ENCODE measurements around the gene TBL1XR1.
"Not testable (repeated sequence)": the region's sequence is repeated elsewhere in the genome, so short reads cannot be mapped to it uniquely, and the experiment has no call there.

TBL1XR1 gene

DNA sequence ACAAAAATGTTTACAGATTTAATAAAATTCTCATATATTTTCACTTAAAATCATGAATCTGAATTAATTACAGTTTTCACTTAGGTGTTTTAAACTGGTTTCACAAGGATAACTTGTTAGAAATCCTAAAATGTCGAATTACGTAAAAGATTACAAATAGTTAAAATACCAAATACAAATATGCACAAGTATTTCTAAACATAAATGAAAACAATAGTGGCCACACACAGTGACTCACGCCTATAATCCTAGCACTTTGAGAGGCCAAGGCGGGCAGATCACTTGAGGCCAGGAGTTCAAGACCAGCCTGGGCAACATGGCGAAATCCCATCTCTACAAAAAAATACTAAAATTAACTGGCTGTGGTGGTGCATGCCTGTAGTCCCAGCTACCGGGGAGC is 10.9 kb upstream of the TBL1XR1 start:
- DNase-seq (ENCODE audit: low read depth in 2 of 2): no peak

DNA sequence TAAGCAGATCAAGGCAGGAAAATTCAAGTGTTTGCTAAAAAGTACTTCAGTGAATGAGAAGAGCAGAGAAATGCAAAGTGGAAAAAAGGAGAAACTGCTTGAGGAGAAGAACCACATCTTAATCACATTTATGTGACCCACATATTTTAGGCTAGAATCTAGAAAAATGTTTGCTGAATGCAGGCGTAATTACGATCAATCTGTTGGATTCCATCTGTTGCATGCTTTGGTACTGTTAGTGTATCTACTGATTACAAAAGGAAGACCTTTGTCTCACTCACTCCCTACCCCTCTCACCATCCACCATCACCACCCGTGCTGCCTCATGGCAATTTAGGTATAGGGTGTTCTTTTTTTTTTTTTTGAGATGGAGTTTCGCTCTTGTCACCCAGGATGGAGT is 9.7 kb upstream of the TBL1XR1 start:
- DNase-seq (ENCODE audit: low read depth in 2 of 2): no peak

DNA sequence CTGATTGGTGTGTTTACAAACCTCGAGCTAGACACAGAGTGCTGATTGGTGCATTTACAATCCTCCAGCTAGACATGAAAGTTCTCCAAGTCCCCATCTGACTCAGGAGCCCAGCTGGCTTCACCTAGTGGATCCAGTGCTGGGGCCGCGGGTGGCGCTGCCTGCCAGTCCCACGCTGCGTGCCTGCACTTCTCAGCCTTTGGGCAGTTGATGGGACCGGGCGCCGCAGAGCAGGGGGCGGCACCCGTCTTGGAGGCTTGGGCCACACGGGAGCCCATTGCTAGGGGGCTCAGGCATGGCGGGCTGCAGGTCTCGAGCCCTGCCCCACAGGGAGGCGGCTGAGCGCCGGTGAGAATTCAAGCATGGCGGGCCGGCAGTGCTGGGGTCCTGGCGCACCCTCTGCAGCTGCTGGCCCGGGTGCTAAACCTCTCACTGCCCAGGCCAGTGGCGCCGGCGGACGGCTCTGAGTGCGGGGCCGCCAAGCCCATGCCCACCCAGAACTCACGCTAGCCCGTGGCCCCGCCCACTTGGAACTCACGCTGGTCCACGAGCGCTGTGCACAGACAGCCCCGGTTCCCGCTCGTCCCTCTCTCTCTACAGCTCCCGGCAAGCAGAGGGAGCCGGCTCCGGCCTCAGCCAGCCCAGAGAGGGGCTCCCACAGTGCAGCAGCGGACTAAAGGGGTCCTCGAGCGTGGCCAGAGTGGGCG is 6.6 kb upstream of the TBL1XR1 start:
- DNase-seq (ENCODE audit: low read depth in 2 of 2): no peak

GRCh38 chr3:177203016-177203415 is 5.7 kb upstream of the TBL1XR1 start:
- DNase-seq (ENCODE audit: low read depth in 2 of 2): not testable (repeated sequence)

DNA sequence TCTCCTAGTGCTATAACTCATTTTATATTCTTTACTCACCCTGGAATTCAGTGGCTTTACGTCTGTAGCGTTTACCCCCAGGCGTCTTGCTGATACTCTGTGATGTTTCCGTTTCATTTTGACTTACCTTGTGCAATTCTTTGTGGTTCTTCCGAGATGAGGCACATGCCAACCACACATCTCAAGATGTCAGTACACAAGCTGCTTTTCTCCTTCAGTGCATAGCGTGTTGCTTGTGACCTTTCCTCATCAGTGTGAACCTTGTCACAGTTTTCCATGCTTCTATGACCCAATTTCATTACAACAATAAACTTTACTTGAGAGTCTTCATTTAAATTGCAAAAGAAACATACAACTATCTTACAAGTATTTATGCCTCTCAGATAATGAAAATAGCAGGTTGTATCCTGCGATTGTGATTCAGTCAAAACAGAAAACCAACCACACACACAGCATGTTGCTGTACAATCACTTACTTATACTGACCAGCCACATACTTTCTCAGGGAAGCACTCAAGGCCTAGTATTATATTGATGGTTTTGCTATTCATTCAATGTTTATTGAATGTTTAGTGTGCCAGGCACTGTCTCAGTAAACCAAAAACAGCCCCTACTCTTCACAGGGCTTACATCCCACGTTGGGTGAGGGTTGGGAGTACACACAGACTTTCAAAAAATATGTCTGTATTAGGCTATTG is 4.6 kb upstream of the TBL1XR1 start:
- peak; percentile 16 for DNase-seq (ENCODE audit: low read depth in 2 of 2)

DNA sequence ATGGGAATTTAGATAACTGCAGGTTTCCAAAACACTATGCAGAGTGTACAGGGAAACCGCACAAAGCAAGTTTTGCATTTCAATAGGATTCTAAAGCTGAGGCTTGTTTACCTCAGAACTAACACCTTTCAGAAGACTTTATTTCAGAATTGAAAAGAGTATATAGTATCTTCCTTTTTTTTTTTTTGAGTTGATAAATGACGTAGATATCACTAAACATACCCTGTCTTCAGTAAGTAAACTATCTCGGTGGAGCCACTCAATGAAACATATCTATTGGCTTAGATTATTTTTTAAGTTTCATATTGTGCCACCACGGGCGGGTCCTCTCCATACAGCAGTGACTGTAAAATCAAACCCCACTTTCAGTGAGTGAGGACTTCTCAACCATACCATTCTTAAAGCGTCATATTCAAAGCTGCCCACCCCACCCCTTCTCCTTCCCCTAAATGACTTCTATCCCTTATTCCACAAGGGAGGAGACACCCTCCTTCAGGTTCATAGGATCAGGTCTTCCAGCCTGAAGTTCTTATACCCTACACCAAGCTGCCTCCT is 2.0 kb upstream of the TBL1XR1 start:
- DNase-seq (ENCODE audit: low read depth in 2 of 2): no peak

DNA sequence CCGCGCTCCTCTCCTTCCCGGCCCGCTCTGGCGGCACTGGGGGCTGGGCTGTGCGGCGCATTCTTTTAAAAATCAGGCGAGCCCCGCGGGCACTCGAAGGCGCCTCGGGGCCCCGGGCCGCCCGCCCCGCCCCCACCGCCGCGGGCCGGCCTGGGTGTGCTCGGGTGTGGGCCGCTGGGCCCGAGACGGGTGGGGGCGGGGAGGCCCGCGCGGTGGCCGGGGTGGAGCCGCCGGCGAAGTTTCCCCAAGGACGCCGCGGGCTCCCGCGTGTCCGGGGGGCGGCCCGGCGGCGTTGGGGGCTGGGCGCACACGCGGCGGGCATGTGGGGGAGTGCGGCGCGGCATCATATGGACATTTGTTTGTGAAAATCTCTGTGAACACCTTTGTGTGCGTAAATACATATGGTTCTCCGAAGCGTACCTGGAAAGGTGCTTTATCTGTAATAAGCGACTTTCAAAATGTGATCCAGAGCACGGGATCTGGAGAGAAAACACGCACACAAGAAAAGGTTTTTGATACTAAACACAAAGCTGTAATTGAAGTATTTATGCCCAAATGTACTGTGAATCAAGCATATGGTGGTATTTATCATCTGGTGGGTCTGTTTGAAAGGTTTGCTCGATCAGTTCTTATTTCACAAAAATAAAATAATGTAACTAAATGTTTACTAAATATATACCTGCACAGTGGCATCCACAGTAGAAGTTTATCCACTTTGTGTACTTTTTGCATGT is 612 bp upstream of the TBL1XR1 start:
- DNase-seq (ENCODE audit: low read depth in 2 of 2): peak; percentile 33 to 57

- DNase-seq (ENCODE audit: low read depth in 2 of 2): peak; percentile 14 to 30
Observed at GRCh38 chr3:177196456-177197040, 734 bp downstream of the TBL1XR1 start.

DNA sequence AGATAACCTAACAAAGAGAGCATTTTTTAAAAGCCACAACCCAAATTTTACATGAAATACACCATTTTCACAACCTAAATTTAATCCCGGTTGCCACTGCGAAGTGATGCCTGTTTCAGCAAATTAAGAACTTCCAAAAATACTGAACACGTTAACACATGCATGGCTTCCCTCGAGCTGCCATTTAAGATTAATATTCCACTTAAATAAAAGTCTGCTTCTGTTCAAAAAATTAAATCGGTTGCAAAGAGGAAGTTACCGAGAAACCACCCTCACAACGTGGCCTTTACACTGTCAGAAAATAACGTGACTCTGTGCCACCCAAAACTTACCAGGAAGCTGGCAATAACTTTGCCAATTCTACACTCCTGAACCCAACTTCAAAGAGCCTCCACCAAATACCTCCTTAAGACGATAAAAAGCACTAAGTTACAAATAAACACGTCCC is 1.2 kb downstream of the TBL1XR1 start:
- no peak for DNase-seq (ENCODE audit: low read depth in 2 of 2)

DNA sequence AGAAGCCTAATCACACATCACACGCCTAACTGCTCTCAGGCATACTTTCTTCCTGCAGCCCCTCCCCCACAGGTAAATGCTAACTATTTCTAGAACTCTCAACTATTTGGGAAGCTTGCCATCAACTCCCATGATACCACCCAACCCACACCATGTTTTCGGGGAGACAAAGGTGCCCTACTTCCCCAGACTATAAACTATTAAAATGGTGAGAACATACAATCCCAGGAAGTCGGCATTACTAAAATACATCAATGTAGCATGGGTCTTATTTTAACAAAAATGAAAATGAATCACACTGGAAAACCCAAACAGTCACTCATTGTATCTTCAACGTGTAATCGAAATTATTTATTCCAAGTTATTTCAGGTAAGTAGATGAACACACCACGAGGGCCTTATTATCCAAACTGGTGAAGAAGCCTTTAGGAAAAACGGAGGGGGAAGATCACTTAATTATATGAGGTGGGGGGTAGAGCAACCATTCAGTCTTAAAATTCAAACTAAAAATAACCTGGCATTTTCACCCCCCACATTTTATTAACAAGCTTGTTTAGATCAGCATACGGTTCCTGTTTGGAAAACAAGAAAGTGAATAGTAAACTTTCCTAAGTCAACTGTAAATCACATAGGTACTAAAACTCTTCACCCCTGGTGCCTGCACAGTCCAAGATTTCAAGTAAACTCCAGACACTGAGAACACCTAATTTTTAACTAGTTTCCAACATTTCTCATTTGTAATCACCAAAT is 1.9 kb downstream of the TBL1XR1 start:
- DNase-seq (ENCODE audit: low read depth in 2 of 2): no peak

- DNase-seq (ENCODE audit: low read depth in 2 of 2): no peak
Observed at GRCh38 chr3:177194299-177194698, 3.0 kb downstream of the TBL1XR1 start.

DNA sequence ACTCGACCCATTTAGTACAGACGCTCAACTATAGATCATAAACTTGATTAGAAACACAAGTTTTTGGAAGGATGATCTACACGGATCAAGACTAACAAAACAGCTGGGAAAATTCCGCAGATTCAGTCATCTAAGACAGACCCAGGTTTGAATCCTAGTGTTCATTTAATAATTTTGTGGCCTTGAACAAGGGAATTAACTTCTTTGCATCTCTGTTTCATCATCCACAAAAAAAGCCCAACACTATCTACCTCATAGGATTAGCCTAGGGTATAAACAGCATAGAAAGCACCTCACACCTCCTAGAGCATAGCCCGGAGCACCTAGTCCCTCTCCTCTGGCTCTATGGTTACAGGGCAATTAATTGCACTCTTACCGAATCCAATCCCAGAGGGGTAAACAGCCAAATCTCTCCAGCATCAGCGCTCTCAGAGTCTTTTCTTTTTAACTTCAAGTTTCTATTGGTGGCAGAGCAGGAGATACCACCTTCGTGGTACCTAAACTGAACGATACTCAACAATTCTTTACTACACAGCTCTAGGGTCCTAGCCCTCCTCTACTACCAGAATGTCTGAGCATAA is 3.5 kb downstream of the TBL1XR1 start:
- no peak for DNase-seq (ENCODE audit: low read depth in 2 of 2)

- DNase-seq (ENCODE audit: low read depth in 2 of 2): not testable (repeated sequence)
Observed at GRCh38 chr3:177193275-177193674, 4.0 kb downstream of the TBL1XR1 start.

DNA sequence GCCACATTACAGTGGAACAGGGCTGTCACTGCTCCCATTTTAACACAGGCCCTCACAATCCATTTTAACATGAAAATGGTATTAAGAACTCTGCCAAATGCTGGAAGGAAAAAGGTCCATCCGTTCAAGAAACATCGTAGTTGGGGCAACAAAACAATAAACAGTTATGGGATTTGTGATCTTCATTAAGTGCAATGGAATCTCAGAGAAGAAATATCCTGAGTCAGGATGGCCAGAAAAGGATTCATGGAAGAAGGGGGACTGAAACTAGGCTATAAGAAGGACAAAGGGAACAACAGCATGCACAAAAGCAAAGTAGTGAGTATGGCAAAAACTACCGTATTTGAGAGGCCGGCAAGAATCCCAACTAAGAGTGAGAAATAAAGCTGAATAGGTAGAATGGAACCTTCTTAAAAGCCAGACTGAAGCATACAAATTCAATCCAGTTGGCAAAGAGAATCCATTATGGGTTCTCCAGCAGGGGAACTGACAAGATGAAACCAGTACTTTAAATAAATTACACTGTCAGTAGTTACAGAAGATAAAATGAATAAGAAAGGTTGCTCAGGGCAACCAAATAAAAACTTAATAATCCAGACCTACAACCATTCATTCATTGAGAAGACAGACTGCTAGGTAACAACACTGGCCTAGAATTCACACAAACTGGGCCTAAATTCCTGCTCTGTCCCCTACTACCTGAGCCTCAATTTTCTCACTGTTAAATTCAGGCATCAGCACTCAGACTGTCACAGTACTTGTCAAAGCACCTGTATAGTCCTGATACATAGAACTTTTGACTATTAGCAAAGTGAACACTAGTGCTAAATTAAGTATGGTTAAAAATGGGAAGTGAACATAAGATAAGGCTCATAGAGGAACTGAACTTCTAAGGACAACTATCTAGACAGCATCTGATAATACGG is 6.3 kb downstream of the TBL1XR1 start:
- no peak for DNase-seq (ENCODE audit: low read depth in 2 of 2)

- not testable (repeated sequence) for DNase-seq (ENCODE audit: low read depth in 2 of 2)
Observed at GRCh38 chr3:177190184-177190583, 7.1 kb downstream of the TBL1XR1 start.

GRCh38 chr3:177188325-177188724 is 9.0 kb downstream of the TBL1XR1 start:
- DNase-seq (ENCODE audit: low read depth in 2 of 2): not testable (repeated sequence)

GRCh38 chr3:177186306-177186705 is 11.0 kb downstream of the TBL1XR1 start:
- no peak for DNase-seq (ENCODE audit: low read depth in 2 of 2)

- no peak for DNase-seq (ENCODE audit: low read depth in 2 of 2)
Observed at GRCh38 chr3:177185035-177185574, 12.2 kb downstream of the TBL1XR1 start.

DNA sequence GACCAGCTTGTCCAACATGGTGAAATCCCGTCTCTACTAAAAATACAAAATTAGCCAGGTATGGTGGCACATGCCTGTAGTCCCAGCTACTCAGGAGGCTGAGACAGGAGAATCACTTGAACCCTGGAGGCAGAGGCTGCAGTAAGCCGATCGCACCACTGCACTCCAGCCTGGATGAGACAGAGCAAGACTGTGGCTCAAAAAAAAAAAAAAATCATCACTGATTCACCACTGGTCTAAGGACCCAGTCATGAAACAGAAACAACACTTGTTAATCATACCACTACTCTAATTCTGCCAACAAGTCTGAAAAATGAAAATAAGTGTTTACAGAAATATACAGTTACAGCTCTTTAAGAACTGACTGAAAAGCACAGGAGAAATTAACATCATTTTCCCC is 12.7 kb downstream of the TBL1XR1 start:
- not testable (repeated sequence) for DNase-seq (ENCODE audit: low read depth in 2 of 2)
